ENCODE results near the gene C1GALT1. TPM values are rescaled to one million over a fixed set of nuclear protein-coding genes. Genes with fewer than 3 reads are reported as not detected.

The C1GALT1 gene
- total RNA-seq, 1 experiment from 2014 or later, result 81.5 TPM

DNA sequence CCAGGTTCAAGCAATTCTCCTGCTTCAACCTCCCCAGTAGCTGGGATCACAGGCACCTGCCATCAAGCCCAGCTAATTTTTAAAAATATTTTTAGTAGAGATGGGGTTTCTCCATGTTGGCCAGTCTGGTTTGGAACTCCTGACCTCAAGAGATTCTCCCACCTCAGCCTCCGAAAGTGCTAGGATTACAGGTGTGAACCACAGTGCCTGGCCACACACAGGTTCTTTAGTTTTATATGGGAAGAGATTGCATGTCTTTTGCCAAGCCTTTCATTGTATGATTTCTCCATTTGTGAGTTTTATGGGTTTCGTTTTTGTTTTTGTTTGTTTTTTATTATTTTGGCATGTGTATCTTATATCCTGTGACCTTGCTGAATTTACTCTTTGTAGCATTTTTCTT lies 40.9 kb downstream of the C1GALT1 start:
- no peak for DNase-seq
- H3K4me2 ChIP-seq (ENCODE audit: insufficient read depth, insufficient read length, low read length), result no peak overlapping the region
- no peak overlapping the region for H4K91ac ChIP-seq (ENCODE audit: insufficient read length, low read depth, low read length)
- Mint-ChIP-seq H3K27me3 (ENCODE audit: low read depth) (no peaks in the 10 kb centered on the region), H3K36me3 (ENCODE audit: insufficient read depth in 1 of 3, low read depth in 3 of 3) (peaks cover 23 to 39% (median 30%) of the 10 kb centered on the region in 3 experiments), H3K4me3 (no peak overlapping the region), H3K9me3 (peaks cover 0 to 2% of the 10 kb centered on the region in 2 experiments; a peak in 1 of 5 replicates), H3K27ac (peak overlapping the region in 1 of 3 experiments; percentile 34; a peak in 1 of 7 replicates), H3K4me1 (peaks cover 15 to 19% of the 10 kb centered on the region in 2 experiments)
- peaks cover 4% of the 10 kb centered on the region for H3K79me1 ChIP-seq (ENCODE audit: insufficient read depth, low read depth, low read length, poor library complexity, severe bottlenecking)
- H2AK5ac ChIP-seq (ENCODE audit: insufficient read length, low read length), result no peak overlapping the region
- no peak overlapping the region for H2AFZ ChIP-seq (ENCODE audit: low read length)
- H3K79me2 ChIP-seq (ENCODE audit: insufficient read depth, low read length), result peaks cover 11% of the 10 kb centered on the region; the same call in 1 of the 2 replicates
- no peak overlapping the region for H3K56ac ChIP-seq (ENCODE audit: insufficient read length, low read depth, low read length)
- no peak overlapping the region for H3K18ac ChIP-seq (ENCODE audit: insufficient read length, low read depth, low read length)
- no peak overlapping the region for H4K5ac ChIP-seq (ENCODE audit: insufficient read length, low read depth, low read length)
- no peaks in the 10 kb centered on the region for H3K27me3 ChIP-seq (ENCODE audit: insufficient read depth, low read length)
- no peak overlapping the region for H2BK120ac ChIP-seq (ENCODE audit: low read depth, low read length, poor library complexity, severe bottlenecking)
- H3K23me2 ChIP-seq (ENCODE audit: insufficient read length, low read depth, low read length, poor library complexity, severe bottlenecking), result no peaks in the 10 kb centered on the region
- no peak overlapping the region for H2BK5ac ChIP-seq (ENCODE audit: insufficient read length, low read length)
- no peak overlapping the region for H3K9ac ChIP-seq (ENCODE audit: extremely low read depth, insufficient read length, low read length)
- H2BK12ac ChIP-seq (ENCODE audit: insufficient read length, low read depth, low read length), result no peak overlapping the region
- H3T11ph ChIP-seq (ENCODE audit: low read length), result no peak overlapping the region
- no peaks in the 10 kb centered on the region; the same call in 1 of the 2 replicates for H3K4me1 ChIP-seq (ENCODE audit: insufficient read depth, low read length)
- H2BK20ac ChIP-seq (ENCODE audit: low read depth, low read length, poor library complexity, severe bottlenecking), result no peak overlapping the region
- TF ChIP-seq, protein P1, sequence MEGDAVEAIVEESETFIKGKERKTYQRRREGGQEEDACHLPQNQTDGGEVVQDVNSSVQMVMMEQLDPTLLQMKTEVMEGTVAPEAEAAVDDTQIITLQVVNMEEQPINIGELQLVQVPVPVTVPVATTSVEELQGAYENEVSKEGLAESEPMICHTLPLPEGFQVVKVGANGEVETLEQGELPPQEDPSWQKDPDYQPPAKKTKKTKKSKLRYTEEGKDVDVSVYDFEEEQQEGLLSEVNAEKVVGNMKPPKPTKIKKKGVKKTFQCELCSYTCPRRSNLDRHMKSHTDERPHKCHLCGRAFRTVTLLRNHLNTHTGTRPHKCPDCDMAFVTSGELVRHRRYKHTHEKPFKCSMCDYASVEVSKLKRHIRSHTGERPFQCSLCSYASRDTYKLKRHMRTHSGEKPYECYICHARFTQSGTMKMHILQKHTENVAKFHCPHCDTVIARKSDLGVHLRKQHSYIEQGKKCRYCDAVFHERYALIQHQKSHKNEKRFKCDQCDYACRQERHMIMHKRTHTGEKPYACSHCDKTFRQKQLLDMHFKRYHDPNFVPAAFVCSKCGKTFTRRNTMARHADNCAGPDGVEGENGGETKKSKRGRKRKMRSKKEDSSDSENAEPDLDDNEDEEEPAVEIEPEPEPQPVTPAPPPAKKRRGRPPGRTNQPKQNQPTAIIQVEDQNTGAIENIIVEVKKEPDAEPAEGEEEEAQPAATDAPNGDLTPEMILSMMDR (conservative IDR thresholded peaks at IDR 0.05), result no peak
- no peak overlapping the region for H3K14ac ChIP-seq (ENCODE audit: insufficient read depth, low read length)
- no peaks in the 10 kb centered on the region for H3K9me3 ChIP-seq (ENCODE audit: control insufficient read depth, low read depth, low read length)
- H4K20me1 ChIP-seq (ENCODE audit: control insufficient read depth, insufficient read depth, insufficient read length), result no peaks in the 10 kb centered on the region
- H3K4ac ChIP-seq (ENCODE audit: low read depth, low read length), result no peak overlapping the region
- no peak overlapping the region for H4K8ac ChIP-seq (replicated peaks; ENCODE audit: insufficient read length, low read depth, low read length)
- H2BK15ac ChIP-seq (ENCODE audit: low read depth, low read length), result no peak overlapping the region
- H3K23ac ChIP-seq (ENCODE audit: insufficient read length, low read depth, low read length), result no peak overlapping the region
- WGBS (ENCODE audit: extremely low coverage, insufficient read length, low lambda C conversion rate), result no CpG with 5 or more reads among the region's 2 CpGs
- no peak overlapping the region for H3K27ac ChIP-seq (ENCODE audit: insufficient read length, low read depth, low read length)
